Activated naive CD4-positive, alpha-beta T cell treated with anti-CD3 and anti-CD28 coated beads, Interleukin-2, amount 50 U/mL, for 24 hours (primary cell): ENCODE data around the gene RBKS.

Experiments
- H3K27ac Mint-ChIP-seq: one replicate; pipeline ENCODE4 v1.8.0; 2021; ENCODE audit warnings: mild to moderate bottlenecking, mixed read lengths
- H3K27me3 Mint-ChIP-seq: one replicate; pipeline ENCODE4 v1.8.0; 2021; ENCODE audit warnings: mixed read lengths
- H3K36me3 Mint-ChIP-seq: one replicate; pipeline ENCODE4 v1.8.0; 2021; ENCODE audit warnings: mixed read lengths
- H3K4me1 Mint-ChIP-seq: one replicate; pipeline ENCODE4 v1.8.0; 2021; ENCODE audit warnings: mixed read lengths
- H3K4me3 Mint-ChIP-seq: one replicate; pipeline ENCODE4 v1.8.0; 2021; ENCODE audit warnings: mild to moderate bottlenecking, mixed read lengths
- H3K9me3 Mint-ChIP-seq: one replicate; pipeline ENCODE4 v1.8.0; 2021; ENCODE audit warnings: mixed read lengths

The RBKS gene

GRCh38 chr2:27914041-27914804 lies 24.0 kb upstream of the RBKS start:
- H3K27ac Mint-ChIP-seq, result no peak overlapping the region
- H3K36me3 Mint-ChIP-seq, result peaks cover 22% of the 10 kb centered on the region
- H3K4me3 Mint-ChIP-seq, result no peak overlapping the region
- peaks cover 37% of the 10 kb centered on the region for H3K4me1 Mint-ChIP-seq
- no peaks in the 10 kb centered on the region for H3K27me3 Mint-ChIP-seq
- H3K9me3 Mint-ChIP-seq, result no peaks in the 10 kb centered on the region

- Mint-ChIP-seq H3K9me3 (no peaks in the 10 kb centered on the region), H3K27me3 (no peaks in the 10 kb centered on the region), H3K27ac (no peak overlapping the region)
These were observed 22.3 kb upstream of the RBKS start for GRCh38 chr2:27912512-27912911.

GRCh38 chr2:27911458-27912210 lies 21.4 kb upstream of the RBKS start:
- Mint-ChIP-seq H3K4me3 (no peak overlapping the region), H3K27ac (no peak overlapping the region), H3K27me3 (no peaks in the 10 kb centered on the region), H3K4me1 (peaks cover 40% of the 10 kb centered on the region), H3K36me3 (peaks cover 28% of the 10 kb centered on the region), H3K9me3 (no peaks in the 10 kb centered on the region)

More at GRCh38 chr2:27912512-27912911, 22.3 kb upstream of the RBKS start:
- Mint-ChIP-seq H3K36me3 (peaks cover 23% of the 10 kb centered on the region), H3K4me1 (peaks cover 33% of the 10 kb centered on the region), H3K4me3 (no peak overlapping the region)

GRCh38 chr2:27909901-27910300 lies 19.7 kb upstream of the RBKS start:
- Mint-ChIP-seq H3K36me3 (peaks cover 39% of the 10 kb centered on the region), H3K9me3 (no peaks in the 10 kb centered on the region), H3K4me3 (no peak overlapping the region), H3K4me1 (peaks cover 53% of the 10 kb centered on the region), H3K27ac (no peak overlapping the region), H3K27me3 (no peaks in the 10 kb centered on the region)

- no peaks in the 10 kb centered on the region for H3K9me3 Mint-ChIP-seq
- no peak overlapping the region for H3K27ac Mint-ChIP-seq
- peaks cover 44% of the 10 kb centered on the region for H3K36me3 Mint-ChIP-seq
- H3K27me3 Mint-ChIP-seq, result no peaks in the 10 kb centered on the region
- no peak overlapping the region for H3K4me3 Mint-ChIP-seq
- peaks cover 61% of the 10 kb centered on the region for H3K4me1 Mint-ChIP-seq
These were observed 17.4 kb upstream of the RBKS start for GRCh38 chr2:27907547-27907946.

- Mint-ChIP-seq H3K4me3 (no peak overlapping the region), H3K27me3 (no peaks in the 10 kb centered on the region), H3K36me3 (peaks cover 40% of the 10 kb centered on the region), H3K4me1 (peaks cover 68% of the 10 kb centered on the region), H3K27ac (no peak overlapping the region), H3K9me3 (no peaks in the 10 kb centered on the region)
These were observed 15.9 kb upstream of the RBKS start for GRCh38 chr2:27906074-27906473.

- no peak overlapping the region for H3K27ac Mint-ChIP-seq
- H3K4me1 Mint-ChIP-seq, result peaks cover 71% of the 10 kb centered on the region
- H3K9me3 Mint-ChIP-seq, result no peaks in the 10 kb centered on the region
- H3K4me3 Mint-ChIP-seq, result no peak overlapping the region
- H3K36me3 Mint-ChIP-seq, result peaks cover 37% of the 10 kb centered on the region
- no peaks in the 10 kb centered on the region for H3K27me3 Mint-ChIP-seq
These were observed 14.1 kb upstream of the RBKS start for GRCh38 chr2:27904405-27904665.

- Mint-ChIP-seq H3K4me1 (peaks cover 70% of the 10 kb centered on the region), H3K27me3 (no peaks in the 10 kb centered on the region), H3K36me3 (peaks cover 39% of the 10 kb centered on the region), H3K9me3 (no peaks in the 10 kb centered on the region), H3K4me3 (no peak overlapping the region), H3K27ac (peak overlapping the region; percentile 33)
These were observed 13.6 kb upstream of the RBKS start for GRCh38 chr2:27903649-27904404.

- Mint-ChIP-seq H3K27ac (no peak overlapping the region), H3K4me1 (peaks cover 74% of the 10 kb centered on the region), H3K27me3 (no peaks in the 10 kb centered on the region), H3K9me3 (no peaks in the 10 kb centered on the region), H3K36me3 (peaks cover 39% of the 10 kb centered on the region), H3K4me3 (no peak overlapping the region)
These were observed 12.8 kb upstream of the RBKS start for GRCh38 chr2:27903018-27903417.

GRCh38 chr2:27902098-27902497 lies 11.9 kb upstream of the RBKS start:
- Mint-ChIP-seq H3K4me3 (peak overlapping the region; percentile 72), H3K36me3 (peaks cover 44% of the 10 kb centered on the region), H3K27me3 (no peaks in the 10 kb centered on the region), H3K4me1 (peaks cover 78% of the 10 kb centered on the region), H3K9me3 (no peaks in the 10 kb centered on the region), H3K27ac (peak overlapping the region; percentile 87)

- Mint-ChIP-seq H3K27me3 (no peaks in the 10 kb centered on the region), H3K9me3 (no peaks in the 10 kb centered on the region), H3K4me3 (peak overlapping the region; percentile 23), H3K27ac (peak overlapping the region; percentile 87), H3K4me1 (peaks cover 74% of the 10 kb centered on the region), H3K36me3 (peaks cover 44% of the 10 kb centered on the region)
These were observed 11.0 kb upstream of the RBKS start for GRCh38 chr2:27901234-27901633.

- H3K9me3 Mint-ChIP-seq, result no peaks in the 10 kb centered on the region
These were observed 7.5 kb upstream of the RBKS start for GRCh38 chr2:27897717-27898116.

GRCh38 chr2:27893006-27893405 lies 2.8 kb upstream of the RBKS start:
- H3K27me3 Mint-ChIP-seq, result no peaks in the 10 kb centered on the region
- H3K4me1 Mint-ChIP-seq, result peaks cover 73% of the 10 kb centered on the region
- H3K27ac Mint-ChIP-seq, result peak overlapping the region; percentile 72
- peak overlapping the region; percentile 24 for H3K4me3 Mint-ChIP-seq
- no peaks in the 10 kb centered on the region for H3K9me3 Mint-ChIP-seq
- H3K36me3 Mint-ChIP-seq, result peaks cover 28% of the 10 kb centered on the region

More at GRCh38 chr2:27897717-27898116, 7.5 kb upstream of the RBKS start:
- Mint-ChIP-seq H3K27me3 (no peaks in the 10 kb centered on the region), H3K4me3 (no peak overlapping the region), H3K27ac (peak overlapping the region; percentile 23), H3K36me3 (peaks cover 39% of the 10 kb centered on the region), H3K4me1 (peaks cover 76% of the 10 kb centered on the region)

GRCh38 chr2:27891673-27892105 lies 1.5 kb upstream of the RBKS start:
- Mint-ChIP-seq H3K4me1 (peaks cover 60% of the 10 kb centered on the region), H3K27me3 (no peaks in the 10 kb centered on the region), H3K9me3 (no peaks in the 10 kb centered on the region), H3K4me3 (peak overlapping the region; percentile 97), H3K36me3 (peaks cover 17% of the 10 kb centered on the region), H3K27ac (peak overlapping the region; percentile 100)

- Mint-ChIP-seq H3K4me3 (peak overlapping the region; percentile 97), H3K4me1 (peaks cover 60% of the 10 kb centered on the region), H3K36me3 (peaks cover 12% of the 10 kb centered on the region), H3K27me3 (no peaks in the 10 kb centered on the region), H3K27ac (peak overlapping the region; percentile 100), H3K9me3 (no peaks in the 10 kb centered on the region)
These were observed 911 bp upstream of the RBKS start for GRCh38 chr2:27890924-27891672.
